HG03469 (cell line): ENCODE measurements around the gene CCL22.
"Not testable (repeated sequence)": the region's sequence is repeated elsewhere in the genome, so short reads cannot be mapped to it uniquely, and the experiment has no call there.

Source experiments
- ATAC-seq: cut with Tn5 transposase; IDR thresholded peaks from one replicate; pipeline ENCODE4 v1.9.1; 2021; ENCODE audit warnings: mild to moderate bottlenecking, moderate library complexity, moderate number of reproducible peaks; ENCODE audit not compliant: unreplicated experiment

The CCL22 gene

DNA sequence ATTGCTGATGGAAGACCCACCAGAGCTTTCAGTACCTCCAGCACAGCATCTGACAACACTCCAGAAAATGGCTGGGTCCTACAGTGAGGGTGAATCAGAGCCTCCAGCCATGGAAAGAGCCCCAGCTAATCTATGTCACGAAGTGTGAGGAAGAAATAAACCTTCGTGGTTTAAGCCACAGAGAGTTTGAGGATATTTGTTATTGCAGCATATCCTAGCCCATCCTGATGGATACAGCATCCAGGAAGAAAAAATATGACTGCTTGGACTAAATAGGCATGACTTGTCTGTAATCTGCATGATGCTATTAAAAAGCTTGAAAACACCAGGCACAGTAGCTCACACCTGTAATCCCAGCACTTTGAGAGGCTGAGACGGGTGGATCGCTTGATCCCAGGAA, 32.7 kb downstream of the CCL22 start:
- ATAC-seq, result no peak

DNA sequence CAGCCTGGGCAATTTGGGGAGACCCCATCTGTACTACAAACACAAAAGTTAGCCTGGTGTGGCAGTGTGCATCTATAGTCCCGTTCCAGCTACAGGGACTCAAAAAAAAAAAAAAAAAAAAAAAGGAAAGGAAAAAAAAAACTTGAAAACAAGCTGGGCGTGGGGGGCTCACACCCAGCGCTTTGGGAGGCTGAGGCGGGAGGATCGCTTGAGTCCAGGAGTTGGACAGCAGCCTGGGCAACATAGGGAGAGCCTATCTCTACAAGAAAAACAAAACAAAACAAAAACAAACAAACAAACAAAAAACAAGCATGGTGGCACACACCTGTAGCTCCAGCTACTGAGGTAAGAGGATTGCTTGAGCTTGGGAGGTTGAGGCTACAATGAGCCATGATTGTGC, 33.1 kb downstream of the CCL22 start:
- no peak for ATAC-seq

- ATAC-seq, result no peak
These were observed 34.1 kb downstream of the CCL22 start for GRCh38 chr16:57392694-57393093.

DNA sequence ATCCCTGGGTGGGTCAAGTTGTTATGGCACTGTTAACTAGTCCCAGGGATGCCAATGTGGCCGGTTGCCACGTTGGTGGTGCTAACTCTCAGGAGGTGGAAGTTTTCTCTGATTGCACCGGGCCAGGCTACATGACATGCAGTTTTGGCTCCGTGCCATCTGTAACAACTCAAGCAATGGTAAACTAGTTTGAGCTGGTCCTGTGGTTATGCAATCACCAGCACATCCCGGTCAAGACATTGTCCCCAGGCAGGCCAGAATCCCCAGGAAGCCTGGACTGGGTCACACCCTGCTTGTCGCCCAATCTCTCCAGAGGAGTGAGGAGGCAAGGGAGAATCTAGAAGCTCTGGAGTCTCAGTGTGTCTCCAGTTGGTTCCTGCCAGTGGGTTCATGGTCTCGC, 35.9 kb downstream of the CCL22 start:
- no peak for ATAC-seq

- ATAC-seq, result no peak
These were observed 36.4 kb downstream of the CCL22 start for GRCh38 chr16:57395026-57395425.

GRCh38 chr16:57396786-57397185, 38.2 kb downstream of the CCL22 start:
- no peak for ATAC-seq

GRCh38 chr16:57397493-57397892, 38.9 kb downstream of the CCL22 start:
- ATAC-seq, result not testable (repeated sequence)

DNA sequence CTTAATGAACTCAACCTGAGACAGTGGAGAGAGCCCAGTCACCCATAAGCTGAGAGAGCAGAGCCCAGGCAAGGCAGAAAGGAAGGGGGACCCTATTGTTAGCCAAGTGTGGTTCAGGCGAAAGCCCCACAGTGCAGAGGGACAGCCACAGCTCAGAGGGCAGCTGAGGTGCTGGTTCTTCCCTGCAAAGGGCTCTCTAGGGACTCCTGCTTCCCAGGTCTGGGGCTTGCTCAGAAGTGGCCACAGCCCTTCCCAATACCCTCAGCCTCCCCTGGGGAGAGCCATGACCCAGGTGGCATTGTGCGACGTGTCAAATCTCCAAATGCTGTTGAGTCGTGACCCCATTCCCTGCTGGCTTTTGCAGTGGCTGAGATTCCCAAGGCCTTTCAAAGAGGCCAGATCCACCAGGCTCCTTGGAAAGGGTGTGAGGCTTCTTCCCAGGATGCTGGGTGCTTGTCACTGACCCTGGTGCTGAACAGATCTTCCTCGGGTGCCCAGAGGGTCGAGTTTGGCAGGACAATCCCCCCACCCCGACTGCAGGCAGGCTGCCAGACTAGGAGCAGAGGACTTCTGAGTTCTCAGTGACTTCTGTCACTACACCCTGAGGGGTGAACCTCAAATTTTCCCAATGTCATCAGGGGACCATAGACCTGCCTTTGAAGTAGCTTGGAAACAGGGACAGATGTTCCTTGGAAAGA, 43.5 kb downstream of the CCL22 start:
- ATAC-seq, result no peak

DNA sequence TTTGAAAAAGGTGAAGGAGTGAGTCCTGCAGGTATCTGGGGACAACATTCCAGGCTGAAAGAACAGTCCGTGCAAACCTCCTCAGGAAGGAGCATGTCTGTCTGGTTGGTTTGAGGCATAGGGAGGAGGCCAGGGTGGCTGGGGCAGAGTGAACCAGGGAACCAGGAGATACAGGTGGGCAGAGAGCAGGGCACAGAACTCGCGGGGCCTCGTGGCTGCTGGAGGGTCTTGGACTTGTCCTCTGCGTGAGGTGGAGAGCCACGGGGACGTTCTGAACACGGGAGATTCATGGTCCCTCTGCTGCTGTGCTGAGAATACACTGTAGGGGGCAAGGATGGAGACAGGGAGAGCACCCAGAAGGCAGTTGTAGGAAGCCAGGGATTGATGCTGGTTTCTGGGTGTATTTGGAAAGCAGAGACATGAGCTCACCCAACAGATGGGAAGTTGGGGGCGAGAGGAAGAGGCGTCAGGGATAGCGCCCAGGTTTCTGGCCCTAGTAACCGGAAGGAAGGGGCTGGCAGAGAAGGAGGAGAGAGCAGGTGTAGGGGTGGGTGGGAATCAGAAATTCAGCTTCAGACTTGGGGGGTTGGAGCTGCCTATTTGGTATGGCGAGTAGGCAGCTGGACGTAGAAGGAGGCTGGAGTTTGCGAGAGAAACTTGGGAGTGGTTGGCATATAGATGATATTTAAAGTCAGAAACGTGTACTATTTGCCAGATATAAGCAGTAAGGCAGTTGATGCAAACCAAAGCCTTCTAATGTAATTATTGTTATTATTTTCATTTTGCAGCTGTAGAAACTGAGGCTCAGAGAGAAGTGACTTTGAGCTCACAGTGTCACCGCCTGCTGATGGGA, 45.6 kb downstream of the CCL22 start, which contains the start of gene CCL17:
CCL17 (plus strand) TSS at position 803 of the 853 bp plus-strand sequence. CDS start 9,166 bp downstream, outside the sequence.
- ATAC-seq, result no peak

- no peak for ATAC-seq
These were observed 46.5 kb downstream of the CCL22 start for GRCh38 chr16:57405097-57405496.

- no peak for ATAC-seq
These were observed 48.3 kb downstream of the CCL22 start for GRCh38 chr16:57406881-57407280.

GRCh38 chr16:57407521-57408353, 49.2 kb downstream of the CCL22 start:
- ATAC-seq, result no peak

- no peak for ATAC-seq
These were observed 50.5 kb downstream of the CCL22 start for GRCh38 chr16:57409065-57409464.

- ATAC-seq, result no peak
These were observed 51.4 kb downstream of the CCL22 start for GRCh38 chr16:57409870-57410587.

DNA sequence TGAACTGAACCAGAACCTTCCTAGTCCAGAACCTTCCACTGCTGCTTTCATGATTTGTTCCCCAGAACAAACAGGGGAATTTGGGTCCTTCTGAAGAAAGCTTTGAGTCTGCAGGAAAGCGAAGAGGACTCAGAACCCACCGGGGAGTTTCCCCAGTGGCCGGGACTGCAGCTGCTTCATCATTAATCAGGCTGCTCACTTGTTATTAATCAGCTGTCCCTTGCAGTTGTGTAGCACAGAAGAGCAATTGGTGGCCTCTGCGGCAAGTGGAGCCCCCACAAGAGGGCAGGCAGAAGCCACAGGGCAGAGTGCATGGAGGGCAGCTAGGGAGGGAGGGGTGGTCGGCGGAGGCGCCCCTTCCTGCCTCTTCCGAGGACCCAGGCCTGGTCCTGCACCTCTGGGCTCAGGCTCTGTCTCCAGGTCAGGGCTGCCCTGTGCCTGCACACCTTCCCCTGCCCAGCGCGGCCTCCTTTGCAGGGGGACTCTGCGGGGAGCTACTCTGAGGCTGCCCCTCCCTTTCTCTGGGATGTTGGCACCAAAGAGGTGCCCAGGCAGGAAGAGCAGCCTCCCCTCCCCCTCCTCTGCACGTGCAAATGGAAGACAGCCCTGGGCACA, 52.9 kb downstream of the CCL22 start:
- no peak for ATAC-seq

DNA sequence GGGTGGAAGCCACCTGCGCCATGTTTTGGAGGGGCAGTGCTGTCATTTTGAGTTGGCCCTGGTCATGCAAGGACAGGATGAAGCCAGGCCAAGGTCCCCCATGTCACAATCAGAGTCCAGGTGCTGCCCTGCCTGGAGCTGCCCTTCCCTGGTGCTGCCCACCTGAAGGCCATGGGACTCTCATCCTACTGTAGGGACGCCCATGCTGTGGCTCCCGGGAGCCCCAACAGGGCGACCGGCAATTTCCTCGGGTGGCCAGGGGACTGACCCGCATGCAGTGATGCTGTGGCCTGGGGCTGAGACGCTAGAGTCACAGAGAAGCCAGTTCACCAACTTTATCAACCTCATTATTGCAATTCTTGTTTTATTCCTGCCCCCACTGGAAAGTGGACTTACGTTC, 54.0 kb downstream of the CCL22 start:
- no peak for ATAC-seq

DNA sequence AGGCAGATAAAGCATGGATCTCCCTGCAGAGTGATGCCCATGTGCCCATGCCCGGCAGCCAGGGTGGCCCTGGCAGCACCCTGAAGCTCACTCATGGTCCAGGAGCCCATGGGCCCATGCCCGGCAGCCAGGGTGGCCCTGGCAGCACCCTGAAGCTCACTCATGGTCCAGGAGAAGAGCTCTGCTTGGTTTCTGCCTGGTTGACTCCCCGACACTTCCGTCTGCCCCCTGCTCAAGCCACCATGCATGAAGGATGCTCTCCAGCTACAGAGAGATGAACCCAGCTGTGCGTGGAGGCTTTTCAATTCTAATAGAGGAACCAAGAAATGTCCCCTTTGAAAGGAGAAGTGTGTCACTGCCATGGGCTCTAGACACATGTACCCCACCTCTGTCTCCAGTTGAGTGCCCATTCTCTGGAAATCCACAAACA, 54.7 kb downstream of the CCL22 start:
- ATAC-seq, result no peak

DNA sequence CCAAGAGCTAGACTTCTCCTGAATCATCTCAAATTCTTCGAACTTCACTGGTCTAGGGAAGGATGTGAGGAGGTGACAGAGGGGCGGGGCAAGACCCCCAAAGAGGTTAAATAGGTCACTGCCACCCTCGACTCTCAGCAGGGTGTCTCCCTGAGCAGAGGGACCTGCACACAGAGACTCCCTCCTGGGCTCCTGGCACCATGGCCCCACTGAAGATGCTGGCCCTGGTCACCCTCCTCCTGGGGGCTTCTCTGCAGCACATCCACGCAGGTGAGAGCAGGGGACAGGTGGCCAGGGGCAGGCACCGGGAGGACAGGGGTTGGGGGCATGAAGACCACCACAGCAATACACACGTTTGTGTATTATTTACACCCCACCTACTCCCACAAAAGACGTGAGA, 55.1 kb downstream of the CCL22 start:
- no peak for ATAC-seq
